HUES48 (cell line): ENCODE results near the gene DIDO1.

Experiments used
- H3K27ac ChIP-seq: one replicate; pipeline ENCODE4 v1.7.0; 2013; ENCODE audit warnings: low read depth, low read length, inconsistent platforms
- H3K27me3 ChIP-seq: 2 replicates; pipeline ENCODE4 v1.6.1; 2013; ENCODE audit warnings: mild to moderate bottlenecking, low read length; ENCODE audit not compliant: control insufficient read depth, insufficient read depth
- H3K36me3 ChIP-seq: 2 replicates; pipeline ENCODE4 v1.6.1; 2013; ENCODE audit warnings: low read length; ENCODE audit not compliant: control insufficient read depth, insufficient read depth
- H3K4me1 ChIP-seq: 2 replicates; pipeline ENCODE4 v1.6.1; 2013; ENCODE audit warnings: mild to moderate bottlenecking, low read length; ENCODE audit not compliant: control insufficient read depth, insufficient read depth
- H3K4me3 ChIP-seq: 2 replicates; pipeline ENCODE4 v1.5.1; 2013; ENCODE audit warnings: mild to moderate bottlenecking, low read depth, low read length
- H3K9ac ChIP-seq: 2 replicates; pipeline ENCODE4 v1.6.1; 2013; ENCODE audit warnings: mild to moderate bottlenecking, low read depth, low read length, moderate library complexity
- H3K9me3 ChIP-seq: 2 replicates; pipeline ENCODE4 v1.6.1; 2013; ENCODE audit warnings: low read length; ENCODE audit not compliant: control insufficient read depth, insufficient read depth

Gene DIDO1

GRCh38 chr20:62926229-62927127, at the start of gene DIDO1:
DIDO1 (minus strand) TSS chr20:62926505.
- Histone ChIP-seq H3K27ac (peak within 1 kb of the TSS; percentile 97), H3K36me3 (no peaks in the 10 kb centered on the region), H3K27me3 (no peaks in the 10 kb centered on the region), H3K9ac (peak within 1 kb of the TSS; percentile 89), H3K9me3 (no peaks in the 10 kb centered on the region), H3K4me3 (peak within 1 kb of the TSS; percentile 93), H3K4me1 (peaks cover 46% of the 10 kb centered on the region)

GRCh38 chr20:62975251-62975760, 49.0 kb upstream of the DIDO1 start:
- Histone ChIP-seq H3K9ac (no peak overlapping the region), H3K27ac (no peak overlapping the region), H3K4me3 (no peak overlapping the region), H3K9me3 (no peaks in the 10 kb centered on the region), H3K36me3 (no peaks in the 10 kb centered on the region), H3K4me1 (peaks cover 17% of the 10 kb centered on the region), H3K27me3 (peaks cover 40% of the 10 kb centered on the region)

DNA sequence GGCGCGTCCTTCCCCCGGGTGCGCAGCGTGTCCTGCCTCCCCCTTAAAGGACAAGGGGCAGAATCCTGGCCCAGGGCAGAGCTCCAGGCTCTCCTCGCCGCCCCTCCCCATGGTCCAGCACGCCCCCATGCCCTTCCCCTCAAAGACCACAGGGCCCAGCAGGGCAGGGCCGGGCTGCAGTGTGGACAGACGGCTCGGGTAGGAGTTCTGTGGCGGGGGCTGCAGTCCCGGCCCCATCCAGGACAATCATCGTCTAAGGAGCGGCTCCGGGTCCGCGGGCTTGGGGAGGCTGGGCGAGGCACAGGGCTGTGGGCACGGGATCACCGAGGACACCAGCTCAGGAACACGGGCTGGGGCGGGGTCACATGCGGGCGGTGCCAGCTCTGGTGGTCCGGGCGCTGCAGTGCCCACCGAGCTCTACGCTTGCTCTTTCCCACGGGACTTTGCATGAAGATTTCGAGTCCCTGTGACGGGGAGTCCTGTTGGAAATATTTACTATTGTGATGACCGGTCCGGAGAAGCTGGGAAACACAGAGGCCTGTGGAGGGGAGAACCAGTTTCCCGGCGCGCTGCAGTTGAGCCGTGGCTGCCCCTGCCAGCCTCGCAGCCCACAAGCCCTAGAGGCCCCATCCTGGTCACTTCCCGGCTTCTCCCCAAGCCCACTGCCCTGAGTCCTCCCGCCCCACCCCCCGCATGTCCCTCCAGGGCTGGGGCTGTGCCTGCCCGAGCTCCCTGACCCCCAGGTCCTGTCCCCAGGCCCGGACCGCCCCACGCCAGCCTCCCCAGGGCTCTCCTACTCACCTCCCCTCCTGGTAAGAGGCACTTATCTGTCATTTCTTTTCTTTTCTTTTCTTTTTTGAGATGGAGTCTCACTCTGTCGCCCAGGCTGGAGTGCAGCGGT, 46.8 kb upstream of the DIDO1 start:
- Histone ChIP-seq H3K9me3 (no peaks in the 10 kb centered on the region), H3K4me1 (peaks cover 17% of the 10 kb centered on the region), H3K9ac (no peak overlapping the region), H3K27me3 (peaks cover 40% of the 10 kb centered on the region), H3K36me3 (no peaks in the 10 kb centered on the region), H3K27ac (no peak overlapping the region), H3K4me3 (peak overlapping the region; percentile 42; the same call in 1 of the 2 replicates)

- H3K36me3 ChIP-seq = no peaks in the 10 kb centered on the region
- peaks cover 17% of the 10 kb centered on the region for H3K4me1 ChIP-seq
- H3K9me3 ChIP-seq = no peaks in the 10 kb centered on the region
- no peak overlapping the region for H3K27ac ChIP-seq
- H3K27me3 ChIP-seq = peaks cover 40% of the 10 kb centered on the region
- peak overlapping the region; percentile 42; the same call in 1 of the 2 replicates for H3K4me3 ChIP-seq
- H3K9ac ChIP-seq = no peak overlapping the region
Observed at GRCh38 chr20:62971950-62972844, 45.9 kb upstream of the DIDO1 start.

GRCh38 chr20:62971211-62971949, 45.1 kb upstream of the DIDO1 start:
- Histone ChIP-seq H3K27me3 (peaks cover 35% of the 10 kb centered on the region), H3K4me3 (no peak overlapping the region), H3K4me1 (peaks cover 17% of the 10 kb centered on the region), H3K36me3 (no peaks in the 10 kb centered on the region), H3K9ac (no peak overlapping the region), H3K27ac (no peak overlapping the region), H3K9me3 (no peaks in the 10 kb centered on the region)

DNA sequence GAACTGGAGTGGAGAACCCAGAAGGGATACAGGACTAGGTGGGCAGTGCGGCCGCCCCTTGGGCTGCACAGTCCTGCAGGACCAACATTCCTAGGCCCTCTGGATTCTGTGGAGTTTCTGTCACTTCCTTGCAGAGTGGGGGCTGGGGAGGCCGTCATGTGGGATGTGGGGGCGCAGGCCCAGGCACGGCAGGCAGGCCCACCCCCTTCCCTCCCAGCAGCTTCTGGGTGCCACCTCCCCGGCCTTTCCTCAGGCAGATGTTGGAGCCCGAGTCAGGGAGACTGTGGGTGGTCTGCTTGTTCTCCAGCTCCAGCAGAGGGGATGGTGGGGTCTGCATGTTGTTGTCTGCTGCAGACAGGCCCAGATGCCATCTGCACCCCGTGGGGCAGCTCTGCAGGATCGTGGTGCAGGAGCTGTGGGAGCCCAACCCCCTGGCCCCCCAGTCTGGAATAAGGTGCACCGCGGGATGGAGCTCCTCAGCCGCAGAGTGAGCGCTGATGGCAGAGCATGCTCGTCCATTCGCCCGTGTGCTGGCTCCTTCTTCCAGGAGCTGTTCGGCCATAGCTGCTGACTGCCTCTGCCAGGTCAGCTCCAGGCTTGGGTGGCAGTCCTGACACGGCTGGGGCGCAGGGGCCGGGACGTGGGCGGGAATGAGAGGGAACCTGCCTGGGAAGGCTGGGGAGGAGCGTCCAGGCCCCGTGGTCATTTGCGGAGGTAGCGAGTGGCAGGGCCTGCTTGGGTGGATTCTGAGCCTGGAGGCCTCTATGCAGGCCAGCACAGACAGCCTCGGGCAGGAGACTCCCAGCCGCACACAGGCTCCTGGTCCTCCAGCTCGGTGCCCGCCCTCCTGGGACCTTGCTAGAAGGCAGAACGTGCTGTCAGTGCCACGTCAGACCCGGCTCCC, 44.3 kb upstream of the DIDO1 start:
- peaks cover 32% of the 10 kb centered on the region for H3K27me3 ChIP-seq

DNA sequence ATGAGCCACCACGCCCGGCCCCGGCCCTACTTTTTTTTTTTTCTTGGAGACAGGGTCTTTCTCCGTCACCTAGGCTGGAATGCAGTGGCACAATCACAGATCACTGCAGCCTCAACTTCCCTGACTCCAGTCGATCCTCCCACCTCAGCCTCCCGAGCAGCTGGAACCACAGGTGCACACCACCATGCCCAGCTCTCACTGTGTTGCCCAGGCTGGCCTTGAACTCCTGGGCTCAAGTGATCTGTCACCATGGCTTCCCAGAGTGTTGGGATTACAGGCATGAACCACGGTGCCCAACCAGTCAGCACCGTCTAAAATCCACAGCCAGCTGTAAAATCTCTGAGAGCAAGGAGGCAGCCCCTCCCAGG, 43.6 kb upstream of the DIDO1 start:
- Histone ChIP-seq H3K9me3 (no peaks in the 10 kb centered on the region), H3K4me1 (peaks cover 16% of the 10 kb centered on the region), H3K27me3 (peaks cover 26% of the 10 kb centered on the region), H3K36me3 (no peaks in the 10 kb centered on the region), H3K9ac (no peak overlapping the region), H3K27ac (no peak overlapping the region), H3K4me3 (no peak overlapping the region)

More for the DNA sequence above, 44.3 kb upstream of the DIDO1 start:
- H3K27ac ChIP-seq = no peak overlapping the region
- no peak overlapping the region for H3K9ac ChIP-seq
- no peak overlapping the region for H3K4me3 ChIP-seq
- H3K36me3 ChIP-seq = no peaks in the 10 kb centered on the region
- no peaks in the 10 kb centered on the region for H3K9me3 ChIP-seq
- peaks cover 17% of the 10 kb centered on the region for H3K4me1 ChIP-seq

GRCh38 chr20:62969179-62969760, 43.0 kb upstream of the DIDO1 start:
- peaks cover 10% of the 10 kb centered on the region for H3K4me1 ChIP-seq
- H3K4me3 ChIP-seq = no peak overlapping the region
- no peaks in the 10 kb centered on the region for H3K9me3 ChIP-seq
- no peak overlapping the region for H3K27ac ChIP-seq
- peaks cover 19% of the 10 kb centered on the region for H3K27me3 ChIP-seq
- no peak overlapping the region for H3K9ac ChIP-seq
- H3K36me3 ChIP-seq = no peaks in the 10 kb centered on the region
